ENCODE measurements around the gene BPIFA1. TPM values are rescaled to one million over a fixed set of nuclear protein-coding genes. Genes with fewer than 3 reads are reported as not detected.

The BPIFA1 gene
- total and polyA plus RNA-seq, 9 of the 15 experiments (the other 6 are each of a cell fraction or from before 2014, with no cell fraction given), result not detected

DNA sequence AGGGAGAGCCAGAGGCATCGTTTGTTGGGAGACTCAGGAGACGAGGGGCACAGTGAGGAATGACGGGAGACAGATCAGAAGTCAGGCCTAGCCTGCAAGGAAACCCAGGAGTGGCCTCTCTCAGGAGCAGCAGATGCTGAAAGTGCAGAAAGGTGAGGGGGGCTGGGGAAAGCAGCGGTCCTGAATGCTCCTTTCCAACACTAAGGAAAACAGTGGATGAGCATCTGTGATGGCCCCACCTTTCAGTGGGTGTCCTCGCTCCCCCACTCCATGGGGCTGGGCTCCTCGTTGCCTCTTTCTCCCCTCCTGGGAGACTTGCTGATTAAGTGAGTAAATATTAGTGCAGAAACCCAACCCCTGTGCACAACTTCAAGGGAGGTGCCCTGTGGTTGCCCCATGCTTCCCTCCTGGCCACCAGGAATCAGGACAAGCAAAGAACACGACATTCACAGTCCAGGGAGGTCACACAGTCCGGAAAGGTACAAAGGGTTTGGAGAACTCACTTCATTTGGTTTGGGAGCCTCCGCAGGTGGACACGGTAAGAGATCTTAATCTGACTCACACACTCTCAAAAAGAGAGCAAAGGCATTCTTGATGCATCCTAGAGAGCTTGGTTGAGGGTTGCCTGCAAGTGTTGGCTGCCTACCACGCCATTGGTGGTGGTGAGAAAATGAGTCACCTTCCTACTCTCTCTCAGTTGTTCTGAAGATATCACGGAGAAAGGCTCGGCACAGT is 37.5 kb downstream of the BPIFA1 start:
- no peak overlapping the region for H3K4me3 ChIP-seq
- ATAC-seq (no peak), FAIRE-seq (no peak), DNase-seq (ENCODE audit: extremely low read depth in 1 of 4, low spot score in 3 of 4) (no peak)
- H3K4me1 ChIP-seq (replicated peaks in 1 of 2; ENCODE audit: control insufficient read depth in 2 of 2, insufficient read depth in 2 of 2, low read length in 2 of 2), result no peaks in the 10 kb centered on the region; a peak in 1 of 5 replicates
- WGBS (ENCODE audit: insufficient coverage, low coverage, missing lambda C conversion rate), result 2% methylated on average over 12 of the region's 13 CpGs
- H3K36me3 ChIP-seq (ENCODE audit: control insufficient read depth, insufficient read depth, low read length), result no peaks in the 10 kb centered on the region
- no TSS peak for BruUV-seq (replicated peaks)
- in situ Hi-C loops (cut with MboI), result no loop called here
- no peaks in the 10 kb centered on the region for H4K20me1 ChIP-seq (replicated peaks; ENCODE audit: control insufficient read depth, insufficient read depth, low read length)
- no peak overlapping the region for H3K4me2 ChIP-seq (ENCODE audit: insufficient read depth, low read length)
- H3K27me3 ChIP-seq (ENCODE audit: control insufficient read depth in 2 of 2, insufficient read depth in 2 of 2, low read length in 2 of 2), result peaks cover 28 to 68% of the 10 kb centered on the region in 2 experiments; a peak in 4 of 5 replicates
- H3K9ac ChIP-seq (ENCODE audit: insufficient read depth in 1 of 2, low read depth in 2 of 2, low read length in 2 of 2), result no peak overlapping the region
- 0 out of 2 replicates have a peak, but pooled peaks have one; percentile 28 for TF ChIP-seq EZH2 (IDR thresholded peaks at IDR 0.05; ENCODE audit: borderline replicate concordance, low read depth, low read length)
- no peak for TF ChIP-seq HDAC2 (IDR thresholded peaks at IDR 0.05)
- intact Hi-C loops (cut with micrococcal nuclease), result no loop called here
- CTCF ChIA-PET (ENCODE audit: low intra/inter-chr PET ratio), result no interaction called here
- H3K9me3 ChIP-seq (replicated peaks; ENCODE audit: control insufficient read depth, insufficient read depth, low read depth, low read length), result no peaks in the 10 kb centered on the region
- no peaks in the 10 kb centered on the region for H3K79me2 ChIP-seq (ENCODE audit: control insufficient read depth, insufficient read depth, low read length)
- no peak overlapping the region for H3K27ac ChIP-seq (ENCODE audit: extremely low read depth, low read depth, low read length)
- POLR2A ChIA-PET, result no interaction called here
- H3K9me1 ChIP-seq (ENCODE audit: control insufficient read depth, insufficient read depth, low read length), result no peaks in the 10 kb centered on the region
- no peak overlapping the region for H2AFZ ChIP-seq (ENCODE audit: low read depth, low read length)

- Histone ChIP-seq H3K4me2 (ENCODE audit: insufficient read depth, low read length) (no peak overlapping the region), H3K4me3 (no peak overlapping the region), H3K4me1 (replicated peaks in 1 of 2; ENCODE audit: control insufficient read depth in 2 of 2, insufficient read depth in 2 of 2, low read length in 2 of 2) (no peaks in the 10 kb centered on the region; a peak in 1 of 5 replicates), H4K20me1 (replicated peaks; ENCODE audit: control insufficient read depth, insufficient read depth, low read length) (0 out of 2 replicates have a peak, but pooled peaks cover 4% of the 10 kb centered on the region), H3K9me1 (ENCODE audit: control insufficient read depth, insufficient read depth, low read length) (no peaks in the 10 kb centered on the region), H3K9me3 (replicated peaks; ENCODE audit: control insufficient read depth, insufficient read depth, low read depth, low read length) (no peaks in the 10 kb centered on the region), H3K27ac (ENCODE audit: extremely low read depth, low read depth, low read length) (no peak overlapping the region), H3K9ac (ENCODE audit: insufficient read depth in 1 of 2, low read depth in 2 of 2, low read length in 2 of 2) (no peak overlapping the region), H3K79me2 (ENCODE audit: control insufficient read depth, insufficient read depth, low read length) (no peaks in the 10 kb centered on the region), H2AFZ (ENCODE audit: low read depth, low read length) (no peak overlapping the region), H3K27me3 (ENCODE audit: control insufficient read depth in 2 of 2, insufficient read depth in 2 of 2, low read length in 2 of 2) (peaks cover 33 to 79% of the 10 kb centered on the region in 2 experiments; a peak in 4 of 5 replicates), H3K36me3 (ENCODE audit: control insufficient read depth, insufficient read depth, low read length) (no peaks in the 10 kb centered on the region)
- TF ChIP-seq, protein P1, sequence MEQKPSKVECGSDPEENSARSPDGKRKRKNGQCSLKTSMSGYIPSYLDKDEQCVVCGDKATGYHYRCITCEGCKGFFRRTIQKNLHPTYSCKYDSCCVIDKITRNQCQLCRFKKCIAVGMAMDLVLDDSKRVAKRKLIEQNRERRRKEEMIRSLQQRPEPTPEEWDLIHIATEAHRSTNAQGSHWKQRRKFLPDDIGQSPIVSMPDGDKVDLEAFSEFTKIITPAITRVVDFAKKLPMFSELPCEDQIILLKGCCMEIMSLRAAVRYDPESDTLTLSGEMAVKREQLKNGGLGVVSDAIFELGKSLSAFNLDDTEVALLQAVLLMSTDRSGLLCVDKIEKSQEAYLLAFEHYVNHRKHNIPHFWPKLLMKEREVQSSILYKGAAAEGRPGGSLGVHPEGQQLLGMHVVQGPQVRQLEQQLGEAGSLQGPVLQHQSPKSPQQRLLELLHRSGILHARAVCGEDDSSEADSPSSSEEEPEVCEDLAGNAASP (IDR thresholded peaks at IDR 0.05), result no peak
- TF ChIP-seq RAD51 (IDR thresholded peaks at IDR 0.05; ENCODE audit: borderline replicate concordance, low read depth) (0 out of 2 replicates have a peak, but pooled peaks have one; percentile 41), HDAC1 (IDR thresholded peaks at IDR 0.05) (no peak), ZC3H8 (IDR thresholded peaks at IDR 0.05) (no peak), RAD21 (CRISPR knock-in tag; conservative IDR thresholded peaks at IDR 0.05 in 1 of 2, IDR thresholded peaks at IDR 0.05 in 1 of 2) (no peak), DIDO1 (tag; IDR thresholded peaks at IDR 0.05; ENCODE audit: low read depth) (no peak), PTRF (tag; IDR thresholded peaks at IDR 0.05) (no peak)
- TF ChIP-seq, protein P2, sequence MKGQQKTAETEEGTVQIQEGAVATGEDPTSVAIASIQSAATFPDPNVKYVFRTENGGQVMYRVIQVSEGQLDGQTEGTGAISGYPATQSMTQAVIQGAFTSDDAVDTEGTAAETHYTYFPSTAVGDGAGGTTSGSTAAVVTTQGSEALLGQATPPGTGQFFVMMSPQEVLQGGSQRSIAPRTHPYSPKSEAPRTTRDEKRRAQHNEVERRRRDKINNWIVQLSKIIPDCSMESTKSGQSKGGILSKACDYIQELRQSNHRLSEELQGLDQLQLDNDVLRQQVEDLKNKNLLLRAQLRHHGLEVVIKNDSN (CRISPR knock-in tag; IDR thresholded peaks at IDR 0.05), result peak; percentile 58
- ATAC-seq (no peak), DNase-seq (ENCODE audit: extremely low read depth in 1 of 4, low spot score in 3 of 4) (no peak), FAIRE-seq (no peak)
- ChIA-PET CTCF (ENCODE audit: low intra/inter-chr PET ratio) (no interaction called here), POLR2A (no interaction called here)
- BruUV-seq (replicated peaks), result no TSS peak
- intact Hi-C loops (cut with micrococcal nuclease) (no loop called here), in situ Hi-C loops (cut with MboI) (no loop called here)
- 1% methylated on average over 8 of the region's 8 CpGs for WGBS (ENCODE audit: insufficient coverage, low coverage, missing lambda C conversion rate)
Measured at GRCh38 chr20:33275215-33275614, 39.4 kb downstream of the BPIFA1 start.

Measured in K562 (cell line).